ENCODE measurements around the gene FOXN3. TPM values are rescaled to one million over a fixed set of nuclear protein-coding genes. Genes with fewer than 3 reads are reported as not detected.

FOXN3 gene
- total RNA-seq, 4 donors from 2014 or later: 129 to 213 (median 163) TPM

- Histone ChIP-seq H3K4me1 (peaks cover 0 to 36% (median 7%) of the 10 kb centered on the region in 4 donors), H3K27ac (peak overlapping the region in 1 of 4 donors; percentile 98), H3K27me3 (no peaks in the 10 kb centered on the region), H3K4me3 (no peak overlapping the region), H3K36me3 (no peaks in the 10 kb centered on the region), H3K9me3 (no peaks in the 10 kb centered on the region)
- peak in 1 of 3 donors; percentile 29 for DNase-seq
- no peak for TF ChIP-seq CTCF (IDR thresholded peaks at IDR 0.05)
These were observed 3.5 kb upstream of the FOXN3 start for GRCh38 chr14:89420502-89420901.

- peak in 1 of 3 donors; percentile 40 for DNase-seq
- Histone ChIP-seq H3K4me3 (no peak overlapping the region), H3K27me3 (no peaks in the 10 kb centered on the region), H3K36me3 (no peaks in the 10 kb centered on the region), H3K27ac (peak overlapping the region in 1 of 4 donors; percentile 98), H3K4me1 (peaks cover 0 to 39% (median 5%) of the 10 kb centered on the region in 4 donors), H3K9me3 (no peaks in the 10 kb centered on the region)
- no peak for TF ChIP-seq POLR2A (IDR thresholded peaks at IDR 0.05)
- no peak for TF ChIP-seq CTCF (IDR thresholded peaks at IDR 0.05)
These were observed 3.0 kb upstream of the FOXN3 start for GRCh38 chr14:89419973-89420482.

GRCh38 chr14:89418976-89419375 lies 1.9 kb upstream of the FOXN3 start:
- Histone ChIP-seq H3K36me3 (no peaks in the 10 kb centered on the region), H3K27ac (peak overlapping the region in 3 of 4 donors; percentile 17 to 98 (median 93)), H3K9me3 (no peaks in the 10 kb centered on the region), H3K27me3 (no peaks in the 10 kb centered on the region), H3K4me1 (peaks cover 0 to 40% (median 5%) of the 10 kb centered on the region in 4 donors), H3K4me3 (no peak overlapping the region)
- TF ChIP-seq POLR2A (IDR thresholded peaks at IDR 0.05) (no peak), CTCF (IDR thresholded peaks at IDR 0.05) (peak in 1 of 6 experiments; percentile 24)
- no peak for DNase-seq

- H3K4me3 ChIP-seq: no peak overlapping the region
- no peaks in the 10 kb centered on the region for H3K27me3 ChIP-seq
- TF ChIP-seq POLR2A (IDR thresholded peaks at IDR 0.05) (no peak), CTCF (IDR thresholded peaks at IDR 0.05) (no peak)
- peak overlapping the region; percentile 17 to 98 (median 92) for H3K27ac ChIP-seq
- H3K4me1 ChIP-seq: peaks cover 0 to 35% (median 5%) of the 10 kb centered on the region in 4 donors
- H3K36me3 ChIP-seq: no peaks in the 10 kb centered on the region
- DNase-seq: no peak
- H3K9me3 ChIP-seq: no peaks in the 10 kb centered on the region
These were observed 1.4 kb upstream of the FOXN3 start for GRCh38 chr14:89418452-89418851.

GRCh38 chr14:89417465-89418225 lies 612 bp upstream of the FOXN3 start:
- H3K36me3 ChIP-seq: no peaks in the 10 kb centered on the region
- no peaks in the 10 kb centered on the region for H3K27me3 ChIP-seq
- no peaks in the 10 kb centered on the region for H3K9me3 ChIP-seq
- H3K4me1 ChIP-seq: peaks cover 0 to 33% (median 4%) of the 10 kb centered on the region in 4 donors
- H3K27ac ChIP-seq: peak overlapping the region; percentile 91 to 98 (median 92)
- peak overlapping the region; percentile 75 to 88 (median 83) for H3K4me3 ChIP-seq
- DNase-seq: peak; percentile 72 to 80 (median 74)
- peak; percentile 47 to 62 (median 57) for TF ChIP-seq CTCF (IDR thresholded peaks at IDR 0.05)
- no peak for TF ChIP-seq POLR2A (IDR thresholded peaks at IDR 0.05)
